H1 (cell line): Measurements from ENCODE around the gene TIMM22. TPM values are rescaled to one million over a fixed set of nuclear protein-coding genes. Genes with fewer than 3 reads are reported as not detected.

ENCODE experiments used
- ATF2 ChIP-seq: IDR thresholded peaks from 2 replicates; pipeline ENCODE4 v1.6.1; 2012; ENCODE audit warnings: low read length, inconsistent platforms
- ATF3 ChIP-seq: IDR thresholded peaks from 2 replicates; pipeline ENCODE4 v1.6.1; 2011; ENCODE audit warnings: low read depth, mild to moderate bottlenecking, low read length; ENCODE audit not compliant: insufficient read depth
- BRCA1 ChIP-seq: IDR thresholded peaks from 2 replicates; pipeline ENCODE4 v1.6.1; 2012; ENCODE audit warnings: low read depth, low read length, improper control_type of control experiment
- CTCF ChIP-seq, 3 experiments: IDR thresholded peaks; 1 replicate in 2 of 3; 2 replicates in 1 of 3; pipeline versions ENCODE4 v1.5.1 to v1.6.1; 2011; ENCODE audit warnings: low read length in 3 of 3, mild to moderate bottlenecking in 3 of 3, inconsistent platforms in 2 of 3, low read depth in 1 of 3, moderate library complexity in 1 of 3; ENCODE audit not compliant: insufficient read depth in 1 of 3; ENCODE audit errors: control extremely low read depth in 1 of 3
- FOSL1 ChIP-seq: IDR thresholded peaks from 2 replicates; pipeline ENCODE4 v1.6.1; 2011; ENCODE audit warnings: mild to moderate bottlenecking, low read depth, low read length, moderate library complexity; ENCODE audit not compliant: insufficient read depth
- KDM1A ChIP-seq: fragments of 200-600, 300-600 bp; sonication (generic); IDR thresholded peaks from 2 replicates; pipeline ENCODE4 v1.7.1; 2016; ENCODE audit warnings: mild to moderate bottlenecking, low read length, borderline replicate concordance
- KDM5A ChIP-seq: fragments of 200-600 bp; IDR thresholded peaks from 2 replicates; pipeline ENCODE4 v1.7.1; 2012; ENCODE audit warnings: mild to moderate bottlenecking, low read length, inconsistent platforms, mixed read lengths
- SIX5 ChIP-seq: IDR thresholded peaks from 2 replicates; pipeline ENCODE4 v1.6.1; 2011; ENCODE audit warnings: mild to moderate bottlenecking, low read depth, low read length
- SP1 ChIP-seq: IDR thresholded peaks from 2 replicates; pipeline ENCODE4 v1.6.1; 2011; ENCODE audit warnings: low read depth, low read length
- polyA plus RNA-seq, 7 experiments: library from polyadenylated mRNA; depleted of rRNA in 3 of 7; stranded (reverse) in 5 of 7; unstranded in 2 of 7; fragments of >200 nt in 5 of 7; fragments of 200-250 nt in 2 of 7; gene quantifications; 1 replicate in 5 of 7; 2 replicates in 1 of 7; 4 replicates in 1 of 7; pipeline versions ENCODE4 v1.2.1 to v1.2.3, GENCODE V29; 2011 to 2013; ENCODE audit warnings: missing spikeins in 2 of 7, mixed read lengths in 2 of 7
- total RNA-seq: library from RNA; stranded (reverse); fragmentation: NEBNext Ultra II Directional; extraction: Animal tissue kit (Norgen Biotek cat#: 25700); gene quantifications from 2 replicates; pipeline ENCODE4 v1.2.1, GENCODE V29; 2021

Gene TIMM22
- total and polyA plus RNA-seq, 2 of the 8 experiments (the other 6 are each of a cell fraction or from before 2014, with no cell fraction given) = 13.8 to 17.4 TPM

- TF ChIP-seq CTCF (IDR thresholded peaks at IDR 0.05; ENCODE audit: control extremely low read depth in 1 of 3, insufficient read depth in 1 of 3, low read depth in 1 of 3, low read length in 3 of 3) (no peak), FOSL1 (no peak), KDM1A (no peak), SP1 (no peak), BRCA1 (no peak), ATF2 (no peak), ATF3 (no peak), KDM5A (no peak), SIX5 (no peak)
These were observed 39.4 kb downstream of the TIMM22 start (continued) for GRCh38 chr17:1036171-1036844.
